Omental fat pad (tissue), 4 donors: ENCODE data around the gene CLMP. TPM values are rescaled to one million over a fixed set of nuclear protein-coding genes. Genes with fewer than 3 reads are reported as not detected.

Experiments
- ATAC-seq: fragments of 150-250 bp; one replicate; pipeline ENCODE4 v1.9.1; 2016; ENCODE audit warnings: mild to moderate bottlenecking, moderate library complexity; ENCODE audit not compliant: low FRiP score
- DNase-seq: peaks from one replicate; pipeline ENCODE4 v3.0.0-alpha.2; 2019; ENCODE audit warnings: low spot score
- CTCF ChIP-seq, 3 donors: fragments of 450-650 bp; IDR thresholded peaks; one replicate each; pipeline ENCODE4 v1.5.1; 2016 to 2017; ENCODE audit warnings: antibody characterized with exemption in 3 of 3, mild to moderate bottlenecking in 3 of 3, moderate library complexity in 2 of 3
- total RNA-seq, 4 donors: library from RNA; depleted of rRNA; stranded (reverse); fragments of >200 nt; gene quantifications; one replicate each; pipeline ENCODE4 v1.1.0, GENCODE V29; 2016

The CLMP gene
- total RNA-seq, 4 donors from 2014 or later, result 89.7 to 182 (median 157) TPM

- ATAC-seq, result no peak
- no peak for DNase-seq
- TF ChIP-seq CTCF (IDR thresholded peaks at IDR 0.05), result no peak
These were observed 26.0 kb downstream of the CLMP start for GRCh38 chr11:123168955-123169484.

- no peak for TF ChIP-seq CTCF (IDR thresholded peaks at IDR 0.05)
- ATAC-seq, result no peak
- no peak for DNase-seq
These were observed 26.8 kb downstream of the CLMP start for GRCh38 chr11:123168241-123168640.

GRCh38 chr11:123166071-123166559 is 28.9 kb downstream of the CLMP start:
- TF ChIP-seq CTCF (IDR thresholded peaks at IDR 0.05), result peak in 1 of 3 donors; percentile 16
- DNase-seq, result peak; percentile 44
- peak; percentile 91 for ATAC-seq

GRCh38 chr11:123164732-123165450 is 30.2 kb downstream of the CLMP start:
- ATAC-seq, result no peak
- DNase-seq, result no peak
- no peak for TF ChIP-seq CTCF (IDR thresholded peaks at IDR 0.05)

- no peak for DNase-seq
- no peak for ATAC-seq
- TF ChIP-seq CTCF (IDR thresholded peaks at IDR 0.05), result no peak
These were observed 31.4 kb downstream of the CLMP start for GRCh38 chr11:123163621-123164020.

GRCh38 chr11:123161376-123162030 is 33.5 kb downstream of the CLMP start:
- no peak for ATAC-seq
- DNase-seq, result no peak
- TF ChIP-seq CTCF (IDR thresholded peaks at IDR 0.05), result no peak
